GM18517 (cell line): ENCODE data around the gene FAM90A1.
"Not testable (repeated sequence)": the region's sequence is repeated elsewhere in the genome, so short reads cannot be mapped to it uniquely, and the experiment has no call there.

Source experiments
- ATAC-seq: cut with Tn5 transposase; IDR thresholded peaks from one replicate; pipeline ENCODE4 v1.9.1; 2021; ENCODE audit warnings: mild to moderate bottlenecking, moderate library complexity; ENCODE audit not compliant: unreplicated experiment

The FAM90A1 gene

GRCh38 chr12:8226992-8227731, at the start of gene FAM90A1:
Gene FAM90A1, minus strand, starts transcription at chr12:8227618. Its CDS starts 2,786 bp downstream, at chr12:8224832.
- ATAC-seq: not testable (repeated sequence)

GRCh38 chr12:8276397-8276796, 49.0 kb upstream of the FAM90A1 start:
- not testable (repeated sequence) for ATAC-seq

- not testable (repeated sequence) for ATAC-seq
Measured at GRCh38 chr12:8266706-8267105, 39.3 kb upstream of the FAM90A1 start.

GRCh38 chr12:8264236-8264635, 36.8 kb upstream of the FAM90A1 start:
- ATAC-seq: not testable (repeated sequence)

GRCh38 chr12:8261111-8261554, 33.7 kb upstream of the FAM90A1 start:
- not testable (repeated sequence) for ATAC-seq

GRCh38 chr12:8256356-8256755, 28.9 kb upstream of the FAM90A1 start:
- ATAC-seq: not testable (repeated sequence)

GRCh38 chr12:8254705-8255104, 27.3 kb upstream of the FAM90A1 start:
- not testable (repeated sequence) for ATAC-seq

- not testable (repeated sequence) for ATAC-seq
Measured at GRCh38 chr12:8252056-8252818, 24.8 kb upstream of the FAM90A1 start.

GRCh38 chr12:8251616-8252015, 24.2 kb upstream of the FAM90A1 start:
- not testable (repeated sequence) for ATAC-seq

GRCh38 chr12:8246941-8247535, 19.6 kb upstream of the FAM90A1 start:
- not testable (repeated sequence) for ATAC-seq

- not testable (repeated sequence) for ATAC-seq
Measured at GRCh38 chr12:8243682-8244161, 16.3 kb upstream of the FAM90A1 start.

GRCh38 chr12:8242880-8243681, 15.7 kb upstream of the FAM90A1 start:
- not testable (repeated sequence) for ATAC-seq

GRCh38 chr12:8242622-8242879, 15.1 kb upstream of the FAM90A1 start:
- not testable (repeated sequence) for ATAC-seq

GRCh38 chr12:8241917-8242621, 14.7 kb upstream of the FAM90A1 start:
- not testable (repeated sequence) for ATAC-seq

GRCh38 chr12:8240340-8241114, 13.1 kb upstream of the FAM90A1 start:
- ATAC-seq: not testable (repeated sequence)

GRCh38 chr12:8237031-8237430, 9.6 kb upstream of the FAM90A1 start:
- not testable (repeated sequence) for ATAC-seq

- ATAC-seq: not testable (repeated sequence)
Measured at GRCh38 chr12:8235316-8236157, 8.1 kb upstream of the FAM90A1 start.

GRCh38 chr12:8234746-8235145, 7.3 kb upstream of the FAM90A1 start:
- not testable (repeated sequence) for ATAC-seq
